H54 (cell line): ENCODE measurements around the gene ZNF268.

ENCODE experiments used
- DNase-seq: peaks from one replicate; pipeline ENCODE4 v3.0.0; 2011; ENCODE audit warnings: low spot score, mixed read lengths; ENCODE audit not compliant: insufficient read length
- FAIRE-seq: peaks from 3 replicates; lab custom pipeline; 2011; peaks lifted over from hg19 to GRCh38; lab: Jason Lieb, UNC
- POLR2A ChIP-seq: IDR thresholded peaks from 2 replicates; pipeline ENCODE4 v1.6.1; 2011; ENCODE audit warnings: low read depth, mild to moderate bottlenecking, low read length

Gene ZNF268

DNA sequence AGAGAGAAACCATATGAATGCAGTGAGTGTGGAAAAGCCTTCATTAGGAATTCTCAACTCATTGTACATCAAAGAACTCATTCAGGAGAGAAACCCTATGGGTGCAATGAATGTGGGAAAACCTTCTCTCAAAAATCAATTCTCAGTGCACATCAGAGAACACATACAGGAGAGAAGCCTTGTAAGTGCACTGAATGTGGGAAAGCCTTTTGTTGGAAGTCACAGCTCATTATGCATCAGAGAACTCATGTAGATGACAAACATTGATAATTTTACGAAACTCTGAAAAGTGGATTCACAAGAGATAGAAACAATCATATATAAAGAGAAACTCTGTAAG is 22.9 kb downstream of the ZNF268 start:
- no peak for FAIRE-seq
- DNase-seq = no peak
- no peak for TF ChIP-seq POLR2A

GRCh38 chr12:133206390-133206789 is 25.1 kb downstream of the ZNF268 start:
- FAIRE-seq = no peak
- no peak for DNase-seq
- no peak for TF ChIP-seq POLR2A

DNA sequence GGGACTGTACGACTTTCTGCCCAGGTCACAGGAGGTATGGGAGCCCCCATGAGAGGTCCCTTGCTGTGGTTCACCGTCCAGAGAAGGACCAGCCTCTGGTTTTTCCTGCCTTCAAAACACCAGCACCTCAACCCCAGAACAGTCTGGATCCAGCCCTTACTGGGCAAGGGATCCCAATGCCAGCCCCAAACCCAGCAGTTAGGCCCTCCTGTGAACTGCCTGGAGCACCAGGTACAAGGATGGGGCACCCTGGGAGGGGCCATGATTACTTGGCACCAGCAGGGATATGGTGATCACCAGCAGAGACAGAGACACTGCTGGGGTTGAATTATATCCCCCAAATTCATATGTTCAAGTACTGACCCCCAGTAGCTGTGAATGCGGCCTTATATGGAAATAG is 34.4 kb downstream of the ZNF268 start:
- TF ChIP-seq POLR2A = no peak
- no peak for FAIRE-seq
- DNase-seq = no peak

DNA sequence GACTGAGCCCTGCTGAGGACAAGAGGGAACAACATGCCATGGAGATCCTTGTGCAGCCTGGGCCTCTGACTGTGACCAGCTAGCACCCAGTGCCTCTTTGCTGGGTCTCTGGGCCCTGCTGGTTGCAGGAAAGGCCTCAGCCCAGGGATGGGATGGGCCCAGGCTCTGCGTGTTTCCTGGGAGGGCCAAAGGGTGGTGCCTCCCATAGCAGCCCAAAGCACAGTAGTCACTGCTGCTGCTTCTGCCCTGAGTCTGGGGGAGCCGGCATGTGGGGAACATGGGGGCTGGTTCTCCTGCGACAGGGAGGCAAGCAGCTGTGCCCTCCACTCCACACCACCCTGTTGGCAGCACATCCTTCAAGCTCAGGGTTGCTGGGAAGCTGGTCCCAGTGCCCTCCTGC is 35.9 kb downstream of the ZNF268 start:
- no peak for TF ChIP-seq POLR2A
- FAIRE-seq (no peak), DNase-seq (no peak)

GRCh38 chr12:133220521-133220920 is 39.2 kb downstream of the ZNF268 start:
- TF ChIP-seq POLR2A = no peak
- no peak for DNase-seq
- FAIRE-seq = no peak

- TF ChIP-seq POLR2A = no peak
- FAIRE-seq = no peak
- no peak for DNase-seq
These were observed 39.9 kb downstream of the ZNF268 start for GRCh38 chr12:133221241-133221640.

GRCh38 chr12:133222211-133222610 is 40.9 kb downstream of the ZNF268 start:
- FAIRE-seq (no peak), DNase-seq (no peak)
- TF ChIP-seq POLR2A = no peak

- DNase-seq (no peak), FAIRE-seq (no peak)
- TF ChIP-seq POLR2A = no peak
These were observed 44.2 kb downstream of the ZNF268 start for GRCh38 chr12:133225527-133225926.

GRCh38 chr12:133226690-133227089 is 45.4 kb downstream of the ZNF268 start:
- FAIRE-seq = no peak

GRCh38 chr12:133227281-133227852 is 46.1 kb downstream of the ZNF268 start:
- FAIRE-seq (no peak), DNase-seq (no peak)
- TF ChIP-seq POLR2A = no peak

More at GRCh38 chr12:133226690-133227089, 45.4 kb downstream of the ZNF268 start:
- no peak for DNase-seq
- TF ChIP-seq POLR2A = no peak

DNA sequence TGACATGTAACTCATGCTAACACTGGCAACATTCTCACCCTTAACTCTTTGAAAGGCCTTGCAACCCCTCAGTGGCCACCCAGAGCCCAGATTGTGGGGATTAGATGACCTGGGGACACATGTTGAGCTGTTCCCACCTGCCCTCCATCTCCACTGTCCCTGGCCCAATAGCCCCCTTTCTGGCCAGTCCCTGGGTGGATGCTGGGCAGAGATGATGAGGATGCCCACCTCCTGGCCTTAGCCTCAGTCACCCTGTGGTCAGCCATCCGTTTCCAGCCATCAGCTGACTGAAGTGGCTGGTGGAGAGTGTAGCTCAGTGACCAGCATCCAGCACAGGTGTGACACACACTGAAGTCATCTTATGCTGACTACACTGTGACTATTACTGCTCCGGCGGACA is 49.7 kb downstream of the ZNF268 start:
- no peak for DNase-seq
- FAIRE-seq = no peak
- no peak for TF ChIP-seq POLR2A

DNA sequence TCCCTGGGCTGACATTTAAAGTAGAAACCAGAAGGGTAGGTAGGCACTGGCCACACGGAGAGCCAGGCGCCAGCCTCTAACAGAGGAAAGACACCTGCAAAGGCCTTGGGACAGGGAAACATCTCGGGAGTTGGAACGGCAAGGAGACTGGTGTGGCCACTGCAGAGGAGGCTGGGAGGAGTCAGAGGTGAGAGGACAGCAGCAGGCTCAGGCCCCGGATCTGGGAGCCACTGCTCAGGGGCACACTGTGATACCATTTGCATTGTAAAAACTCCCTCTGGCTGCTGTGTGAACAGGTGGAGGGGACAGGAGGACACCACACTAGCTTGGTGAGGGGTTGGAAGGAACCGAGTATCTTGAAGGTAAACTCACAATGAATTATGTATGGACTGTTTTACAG is 51.7 kb downstream of the ZNF268 start:
- no peak for DNase-seq
- TF ChIP-seq POLR2A = no peak
- FAIRE-seq = no peak

DNA sequence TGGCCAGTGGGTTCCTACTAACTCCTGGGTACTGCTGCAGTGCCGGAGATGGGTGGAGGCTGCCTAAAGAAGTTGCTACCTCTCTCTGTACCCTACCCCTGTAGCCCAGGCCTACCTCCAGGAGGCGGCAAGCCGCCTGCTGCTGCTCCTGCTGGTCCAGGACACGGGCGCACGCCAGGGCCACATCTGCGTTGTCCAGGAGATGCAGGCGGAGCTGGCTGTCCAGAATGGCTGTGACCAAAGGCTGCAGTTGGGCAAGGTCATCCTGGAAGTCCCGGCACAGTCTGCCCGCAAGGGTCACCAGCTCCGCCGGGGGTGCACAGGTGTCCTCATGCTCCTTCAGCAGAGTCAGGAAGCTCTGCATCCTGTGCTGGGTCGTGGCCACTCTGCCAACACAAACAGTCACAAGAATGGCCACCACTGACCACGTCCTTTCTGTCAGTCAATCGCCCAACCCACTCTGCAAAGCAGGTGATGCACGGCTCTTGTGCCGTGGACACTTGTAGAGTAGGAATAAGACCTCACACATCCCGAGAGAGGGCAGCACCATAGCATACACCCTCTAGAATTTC is 52.8 kb downstream of the ZNF268 start:
- FAIRE-seq (no peak), DNase-seq (no peak)
- TF ChIP-seq POLR2A = no peak

DNA sequence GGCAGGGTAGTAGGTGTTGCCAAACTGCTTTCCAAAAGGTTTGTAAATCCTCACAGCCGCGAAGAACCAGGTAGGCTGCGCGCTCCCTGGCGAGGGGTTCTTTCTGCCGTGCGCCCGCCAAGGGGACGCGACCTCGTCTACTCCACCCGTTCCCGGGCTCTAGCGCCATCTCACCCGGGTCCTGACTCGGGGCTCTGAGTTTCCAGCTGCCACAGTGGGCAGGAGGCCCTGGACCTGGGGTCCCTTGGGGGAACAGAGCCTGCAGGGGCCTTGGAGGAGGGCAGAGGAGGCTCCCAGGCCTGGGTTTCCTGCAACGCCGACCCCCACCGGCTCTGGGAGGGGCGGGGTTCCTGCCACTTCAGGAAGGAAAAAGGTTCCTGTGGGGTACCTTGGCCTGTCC is 53.7 kb downstream of the ZNF268 start:
- no peak for DNase-seq
- TF ChIP-seq POLR2A = no peak
- no peak for FAIRE-seq

- no peak for TF ChIP-seq POLR2A
- FAIRE-seq (no peak), DNase-seq (no peak)
These were observed 54.3 kb downstream of the ZNF268 start, which contains the start of gene ANHX for GRCh38 chr12:133235401-133236112. TSS of gene ANHX (minus strand) at chr12:133235877. CDS start at chr12:133234356, 1,521 bp downstream.
